ENCODE data around the gene RNF213.

RNF213 gene

GRCh38 chr17:80222376-80223141 is 38.1 kb upstream of the RNF213 start:
- TF ChIP-seq EZH2phosphoT487 (IDR thresholded peaks at IDR 0.05; ENCODE audit: borderline replicate concordance): no peak
- TF ChIP-seq, protein P1, sequence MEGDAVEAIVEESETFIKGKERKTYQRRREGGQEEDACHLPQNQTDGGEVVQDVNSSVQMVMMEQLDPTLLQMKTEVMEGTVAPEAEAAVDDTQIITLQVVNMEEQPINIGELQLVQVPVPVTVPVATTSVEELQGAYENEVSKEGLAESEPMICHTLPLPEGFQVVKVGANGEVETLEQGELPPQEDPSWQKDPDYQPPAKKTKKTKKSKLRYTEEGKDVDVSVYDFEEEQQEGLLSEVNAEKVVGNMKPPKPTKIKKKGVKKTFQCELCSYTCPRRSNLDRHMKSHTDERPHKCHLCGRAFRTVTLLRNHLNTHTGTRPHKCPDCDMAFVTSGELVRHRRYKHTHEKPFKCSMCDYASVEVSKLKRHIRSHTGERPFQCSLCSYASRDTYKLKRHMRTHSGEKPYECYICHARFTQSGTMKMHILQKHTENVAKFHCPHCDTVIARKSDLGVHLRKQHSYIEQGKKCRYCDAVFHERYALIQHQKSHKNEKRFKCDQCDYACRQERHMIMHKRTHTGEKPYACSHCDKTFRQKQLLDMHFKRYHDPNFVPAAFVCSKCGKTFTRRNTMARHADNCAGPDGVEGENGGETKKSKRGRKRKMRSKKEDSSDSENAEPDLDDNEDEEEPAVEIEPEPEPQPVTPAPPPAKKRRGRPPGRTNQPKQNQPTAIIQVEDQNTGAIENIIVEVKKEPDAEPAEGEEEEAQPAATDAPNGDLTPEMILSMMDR (conservative IDR thresholded peaks at IDR 0.05; ENCODE audit: low read length): no peak
- H3K4me1 ChIP-seq (ENCODE audit: insufficient read depth, low read length, poor library complexity, severe bottlenecking): peaks cover 7% of the 10 kb centered on the region
- no peaks in the 10 kb centered on the region for H3K9me3 ChIP-seq (ENCODE audit: insufficient read depth, low read depth, low read length)
- H3K9me2 ChIP-seq (replicated peaks; ENCODE audit: low read depth, low read length): no peaks in the 10 kb centered on the region
- H4K20me1 ChIP-seq (ENCODE audit: insufficient read depth, low read length, poor library complexity, severe bottlenecking): no peaks in the 10 kb centered on the region
- no peak overlapping the region for H3K4me3 ChIP-seq (ENCODE audit: low read length, poor library complexity, severe bottlenecking)
- no peak overlapping the region for H2AFZ ChIP-seq (ENCODE audit: low read length)
- no peak overlapping the region for H3K4me2 ChIP-seq (ENCODE audit: low read depth, low read length, poor library complexity, severe bottlenecking)
- no peak overlapping the region for H3K9ac ChIP-seq (ENCODE audit: low read depth, low read length, poor library complexity, severe bottlenecking)
- no peaks in the 10 kb centered on the region for H3F3A ChIP-seq (ENCODE audit: low read depth)
- H3K27me3 ChIP-seq (ENCODE audit: insufficient read depth, low read length, poor library complexity, severe bottlenecking): peaks cover 11% of the 10 kb centered on the region
- no peaks in the 10 kb centered on the region for H3K36me3 ChIP-seq (ENCODE audit: insufficient read depth, low read length)
- H3K79me2 ChIP-seq (ENCODE audit: insufficient read depth, low read length): no peaks in the 10 kb centered on the region

- peaks cover 7% of the 10 kb centered on the region for H3K4me1 ChIP-seq (ENCODE audit: insufficient read depth, low read length, poor library complexity, severe bottlenecking)
- no peaks in the 10 kb centered on the region for H4K20me1 ChIP-seq (ENCODE audit: insufficient read depth, low read length, poor library complexity, severe bottlenecking)
- no peak for TF ChIP-seq EZH2phosphoT487 (IDR thresholded peaks at IDR 0.05; ENCODE audit: borderline replicate concordance)
- TF ChIP-seq, protein P1 (conservative IDR thresholded peaks at IDR 0.05; ENCODE audit: low read length): no peak
- H3K4me3 ChIP-seq (ENCODE audit: low read length, poor library complexity, severe bottlenecking): no peak overlapping the region
- no peaks in the 10 kb centered on the region for H3K9me2 ChIP-seq (replicated peaks; ENCODE audit: low read depth, low read length)
- no peak overlapping the region for H2AFZ ChIP-seq (ENCODE audit: low read length)
- H3K9me3 ChIP-seq (ENCODE audit: insufficient read depth, low read depth, low read length): no peaks in the 10 kb centered on the region
- H3K79me2 ChIP-seq (ENCODE audit: insufficient read depth, low read length): no peaks in the 10 kb centered on the region
- no peaks in the 10 kb centered on the region for H3F3A ChIP-seq (ENCODE audit: low read depth)
- no peak overlapping the region for H3K4me2 ChIP-seq (ENCODE audit: low read depth, low read length, poor library complexity, severe bottlenecking)
- no peaks in the 10 kb centered on the region for H3K36me3 ChIP-seq (ENCODE audit: insufficient read depth, low read length)
- no peak overlapping the region for H3K9ac ChIP-seq (ENCODE audit: low read depth, low read length, poor library complexity, severe bottlenecking)
- H3K27me3 ChIP-seq (ENCODE audit: insufficient read depth, low read length, poor library complexity, severe bottlenecking): peaks cover 4% of the 10 kb centered on the region
Measured at GRCh38 chr17:80223142-80223815, 37.4 kb upstream of the RNF213 start.

- Histone ChIP-seq H3K4me1 (ENCODE audit: insufficient read depth, low read length, poor library complexity, severe bottlenecking) (peaks cover 7% of the 10 kb centered on the region), H3K27me3 (ENCODE audit: insufficient read depth, low read length, poor library complexity, severe bottlenecking) (no peaks in the 10 kb centered on the region), H3K79me2 (ENCODE audit: insufficient read depth, low read length) (no peaks in the 10 kb centered on the region), H3K4me2 (ENCODE audit: low read depth, low read length, poor library complexity, severe bottlenecking) (no peak overlapping the region), H3K9me3 (ENCODE audit: insufficient read depth, low read depth, low read length) (no peaks in the 10 kb centered on the region), H3F3A (ENCODE audit: low read depth) (no peaks in the 10 kb centered on the region), H3K36me3 (ENCODE audit: insufficient read depth, low read length) (no peaks in the 10 kb centered on the region), H4K20me1 (ENCODE audit: insufficient read depth, low read length, poor library complexity, severe bottlenecking) (no peaks in the 10 kb centered on the region), H3K4me3 (ENCODE audit: low read length, poor library complexity, severe bottlenecking) (no peak overlapping the region), H3K9me2 (replicated peaks; ENCODE audit: low read depth, low read length) (no peaks in the 10 kb centered on the region), H3K9ac (ENCODE audit: low read depth, low read length, poor library complexity, severe bottlenecking) (no peak overlapping the region), H2AFZ (ENCODE audit: low read length) (no peak overlapping the region)
- no peak for TF ChIP-seq EZH2phosphoT487 (IDR thresholded peaks at IDR 0.05; ENCODE audit: borderline replicate concordance)
- TF ChIP-seq, protein P1 (conservative IDR thresholded peaks at IDR 0.05; ENCODE audit: low read length): no peak
Measured at GRCh38 chr17:80223838-80224497, 36.7 kb upstream of the RNF213 start.
